ENCODE data around the gene KRT31.
"Not testable (repeated sequence)": the region's sequence is repeated elsewhere in the genome, so short reads cannot be mapped to it uniquely, and the experiment has no call there.

KRT31 gene

GRCh38 chr17:41383690-41384089 is 13.7 kb downstream of the KRT31 start:
- Histone ChIP-seq H3K4me3 (ENCODE audit: low read length) (no peak overlapping the region), H3K4me1 (ENCODE audit: low read length) (no peaks in the 10 kb centered on the region), H3K9me3 (ENCODE audit: insufficient read depth, low read length) (peaks cover 6% of the 10 kb centered on the region; the same call in 1 of the 2 replicates), H3K79me2 (ENCODE audit: low read length) (no peaks in the 10 kb centered on the region), H3K27ac (ENCODE audit: low read length) (no peak overlapping the region), H4K20me1 (ENCODE audit: insufficient read depth, low read length) (no peaks in the 10 kb centered on the region), H3K4me2 (ENCODE audit: low read length) (no peak overlapping the region), H3K36me3 (replicated peaks; ENCODE audit: low read depth, low read length) (no peaks in the 10 kb centered on the region), H2AFZ (ENCODE audit: low read depth, low read length) (no peak overlapping the region), H3K27me3 (ENCODE audit: low read depth, low read length) (no peaks in the 10 kb centered on the region), H3K9ac (ENCODE audit: low read length) (no peak overlapping the region)
- no peak for TF ChIP-seq EZH2phosphoT487 (IDR thresholded peaks at IDR 0.05; ENCODE audit: low read depth)
- TF ChIP-seq, protein P1, sequence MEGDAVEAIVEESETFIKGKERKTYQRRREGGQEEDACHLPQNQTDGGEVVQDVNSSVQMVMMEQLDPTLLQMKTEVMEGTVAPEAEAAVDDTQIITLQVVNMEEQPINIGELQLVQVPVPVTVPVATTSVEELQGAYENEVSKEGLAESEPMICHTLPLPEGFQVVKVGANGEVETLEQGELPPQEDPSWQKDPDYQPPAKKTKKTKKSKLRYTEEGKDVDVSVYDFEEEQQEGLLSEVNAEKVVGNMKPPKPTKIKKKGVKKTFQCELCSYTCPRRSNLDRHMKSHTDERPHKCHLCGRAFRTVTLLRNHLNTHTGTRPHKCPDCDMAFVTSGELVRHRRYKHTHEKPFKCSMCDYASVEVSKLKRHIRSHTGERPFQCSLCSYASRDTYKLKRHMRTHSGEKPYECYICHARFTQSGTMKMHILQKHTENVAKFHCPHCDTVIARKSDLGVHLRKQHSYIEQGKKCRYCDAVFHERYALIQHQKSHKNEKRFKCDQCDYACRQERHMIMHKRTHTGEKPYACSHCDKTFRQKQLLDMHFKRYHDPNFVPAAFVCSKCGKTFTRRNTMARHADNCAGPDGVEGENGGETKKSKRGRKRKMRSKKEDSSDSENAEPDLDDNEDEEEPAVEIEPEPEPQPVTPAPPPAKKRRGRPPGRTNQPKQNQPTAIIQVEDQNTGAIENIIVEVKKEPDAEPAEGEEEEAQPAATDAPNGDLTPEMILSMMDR (IDR thresholded peaks at IDR 0.05; ENCODE audit: low read depth, low read length) = no peak

DNA sequence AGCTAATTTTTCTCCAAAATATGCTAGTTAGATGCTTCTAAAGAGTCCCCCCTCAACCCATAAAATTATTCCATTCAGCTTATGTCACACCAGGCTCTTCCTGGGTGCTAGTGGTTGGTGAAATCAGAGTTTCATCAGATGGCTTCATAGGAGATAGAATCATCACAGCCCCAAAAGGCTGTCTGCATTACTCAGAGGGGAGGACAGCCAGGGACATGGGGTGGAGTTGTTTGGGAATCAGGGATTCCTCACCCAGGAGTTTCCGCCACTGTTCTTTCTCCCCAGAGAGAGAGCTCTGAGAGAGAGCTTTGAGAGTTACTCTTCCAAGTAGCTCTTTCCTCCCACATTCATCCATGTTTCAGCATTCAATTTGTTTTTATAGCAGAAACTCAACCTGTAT is 15.0 kb downstream of the KRT31 start:
- Histone ChIP-seq H3K4me1 (ENCODE audit: low read length) (no peaks in the 10 kb centered on the region), H3K36me3 (replicated peaks; ENCODE audit: low read depth, low read length) (no peaks in the 10 kb centered on the region), H3K9ac (ENCODE audit: low read length) (no peak overlapping the region), H2AFZ (ENCODE audit: low read depth, low read length) (no peak overlapping the region), H3K79me2 (ENCODE audit: low read length) (no peaks in the 10 kb centered on the region), H3K4me3 (ENCODE audit: low read length) (no peak overlapping the region), H3K9me3 (ENCODE audit: insufficient read depth, low read length) (peaks cover 6% of the 10 kb centered on the region; the same call in 1 of the 2 replicates), H4K20me1 (ENCODE audit: insufficient read depth, low read length) (no peaks in the 10 kb centered on the region), H3K27me3 (ENCODE audit: low read depth, low read length) (no peaks in the 10 kb centered on the region; the same call in 1 of the 2 replicates), H3K27ac (ENCODE audit: low read length) (no peak overlapping the region), H3K4me2 (ENCODE audit: low read length) (no peak overlapping the region)
- TF ChIP-seq, protein P1 (IDR thresholded peaks at IDR 0.05; ENCODE audit: low read depth, low read length) = no peak
- TF ChIP-seq EZH2phosphoT487 (IDR thresholded peaks at IDR 0.05; ENCODE audit: low read depth) = no peak

GRCh38 chr17:41381943-41382342 is 15.5 kb downstream of the KRT31 start, which contains the start of gene KRT34:
Gene KRT34, minus strand, starts transcription at chr17:41382306. Its CDS starts 60 bp downstream, at chr17:41382246.
- not testable (repeated sequence) for H2AFZ ChIP-seq (ENCODE audit: low read depth, low read length); H3K27ac ChIP-seq (ENCODE audit: low read length); H3K36me3 ChIP-seq (replicated peaks; ENCODE audit: low read depth, low read length); H3K9ac ChIP-seq (ENCODE audit: low read length); H4K20me1 ChIP-seq (ENCODE audit: insufficient read depth, low read length); H3K27me3 ChIP-seq (ENCODE audit: low read depth, low read length); H3K4me3 ChIP-seq (ENCODE audit: low read length); H3K4me1 ChIP-seq (ENCODE audit: low read length); H3K9me3 ChIP-seq (ENCODE audit: insufficient read depth, low read length); H3K4me2 ChIP-seq (ENCODE audit: low read length); H3K79me2 ChIP-seq (ENCODE audit: low read length)

- not testable (repeated sequence) for H4K20me1 ChIP-seq (ENCODE audit: insufficient read depth, low read length); H3K4me3 ChIP-seq (ENCODE audit: low read length); H3K4me1 ChIP-seq (ENCODE audit: low read length); H3K79me2 ChIP-seq (ENCODE audit: low read length); H3K9ac ChIP-seq (ENCODE audit: low read length); H3K9me3 ChIP-seq (ENCODE audit: insufficient read depth, low read length); H3K4me2 ChIP-seq (ENCODE audit: low read length); H3K27me3 ChIP-seq (ENCODE audit: low read depth, low read length); H2AFZ ChIP-seq (ENCODE audit: low read depth, low read length); H3K27ac ChIP-seq (ENCODE audit: low read length); H3K36me3 ChIP-seq (replicated peaks; ENCODE audit: low read depth, low read length)
These were observed 17.3 kb downstream of the KRT31 start for GRCh38 chr17:41380091-41380490.

DNA sequence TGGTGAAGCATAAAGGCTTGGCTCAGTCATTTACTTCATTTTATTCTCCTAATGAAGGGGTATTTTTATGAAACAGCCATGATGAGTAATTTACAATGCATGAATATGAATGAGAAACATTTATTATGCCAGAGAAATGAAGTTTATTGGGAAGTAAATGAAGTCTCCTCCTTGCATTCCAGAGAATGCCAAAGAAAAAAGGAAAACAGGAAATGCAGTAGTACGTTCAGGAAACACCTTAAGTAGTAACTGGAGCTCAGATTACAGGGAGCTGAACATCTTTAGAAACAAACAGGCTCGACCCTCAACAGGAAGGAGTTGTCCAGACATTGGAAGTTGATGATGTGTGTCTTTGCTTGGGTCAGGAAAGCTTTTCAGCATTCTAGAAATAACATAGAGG is 19.9 kb downstream of the KRT31 start:
- no peak for TF ChIP-seq EZH2phosphoT487 (IDR thresholded peaks at IDR 0.05; ENCODE audit: low read depth)
- TF ChIP-seq, protein P1 (IDR thresholded peaks at IDR 0.05; ENCODE audit: low read depth, low read length) = no peak
- H2AFZ ChIP-seq (ENCODE audit: low read depth, low read length) = no peak overlapping the region
- no peak overlapping the region for H3K4me2 ChIP-seq (ENCODE audit: low read length)
- H3K79me2 ChIP-seq (ENCODE audit: low read length) = no peaks in the 10 kb centered on the region
- H3K27me3 ChIP-seq (ENCODE audit: low read depth, low read length) = peaks cover 17% of the 10 kb centered on the region
- H3K4me1 ChIP-seq (ENCODE audit: low read length) = no peaks in the 10 kb centered on the region
- no peak overlapping the region for H3K27ac ChIP-seq (ENCODE audit: low read length)
- H3K36me3 ChIP-seq (replicated peaks; ENCODE audit: low read depth, low read length) = no peaks in the 10 kb centered on the region
- no peak overlapping the region for H3K4me3 ChIP-seq (ENCODE audit: low read length)
- H4K20me1 ChIP-seq (ENCODE audit: insufficient read depth, low read length) = no peaks in the 10 kb centered on the region
- no peaks in the 10 kb centered on the region for H3K9me3 ChIP-seq (ENCODE audit: insufficient read depth, low read length)
- no peak overlapping the region for H3K9ac ChIP-seq (ENCODE audit: low read length)
